ENCODE results near the gene PKD1.

PKD1 gene

GRCh38 chr16:2046893-2047329 lies 88.8 kb downstream of the PKD1 start:
- no peak for DNase-seq (ENCODE audit: low spot score)

- no peak for DNase-seq (ENCODE audit: low spot score)
Observed at GRCh38 chr16:2045965-2046892, 89.5 kb downstream of the PKD1 start.

- DNase-seq (ENCODE audit: low spot score) = no peak
Observed at GRCh38 chr16:2044541-2044940, 91.2 kb downstream of the PKD1 start.

GRCh38 chr16:2043667-2044451 lies 91.8 kb downstream of the PKD1 start:
- no peak for DNase-seq (ENCODE audit: low spot score)

GRCh38 chr16:2042986-2043666 lies 92.6 kb downstream of the PKD1 start:
- DNase-seq (ENCODE audit: low spot score) = no peak

- no peak for DNase-seq (ENCODE audit: low spot score)
Observed at GRCh38 chr16:2042171-2042985, 93.3 kb downstream of the PKD1 start.

GRCh38 chr16:2040787-2041522 lies 94.7 kb downstream of the PKD1 start:
- no peak for DNase-seq (ENCODE audit: low spot score)

GRCh38 chr16:2040041-2040786 lies 95.5 kb downstream of the PKD1 start:
- DNase-seq (ENCODE audit: low spot score) = no peak

GRCh38 chr16:2039274-2040031 lies 96.2 kb downstream of the PKD1 start:
- no peak for DNase-seq (ENCODE audit: low spot score)
